B cell (primary cell): ENCODE data around the gene ELANE. TPM values are rescaled to one million over a fixed set of nuclear protein-coding genes. Genes with fewer than 3 reads are reported as not detected.

Experiments used
- ATAC-seq: fragments of 200-7000 bp; cut with Tn5 transposase; one replicate; pipeline ENCODE4 v1.10.0; 2021; ENCODE audit warnings: low read depth, mild to moderate bottlenecking, moderate number of reproducible peaks, moderate library complexity
- CTCF ChIA-PET: fragments of 350-600 bp; sonication (Branson Sonifier 250); formaldehyde crosslinking; loops from one replicate; lab custom pipeline; 2021; ENCODE audit warnings: antibody characterized with exemption, inconsistent platforms; lab: Charles Lee
- POLR2A ChIA-PET: fragments of 350-600 bp; sonication (Branson Sonifier 250); formaldehyde crosslinking; loops from one replicate; lab custom pipeline; 2021; ENCODE audit warnings: antibody characterized with exemption; lab: Charles Lee
- DNase-seq: peaks from one replicate; pipeline ENCODE4 v3.0.0; 2013
- H2AFZ ChIP-seq: 2 replicates; pipeline ENCODE4 v1.6.1; 2012; ENCODE audit warnings: mild to moderate bottlenecking, low read depth, low read length; ENCODE audit not compliant: insufficient read depth, poor library complexity, severe bottlenecking
- H3K27ac ChIP-seq, 2 donors: 1 replicate in 1 of 2; 2 replicates in 1 of 2; pipeline ENCODE4 v1.5.1; 2012 to 2013; ENCODE audit warnings: low read length in 2 of 2, mild to moderate bottlenecking in 2 of 2, moderate library complexity in 1 of 2
- H3K27me3 ChIP-seq, 4 experiments: fragments of 200-600 bp in 1 of 4; sonication (generic) in 1 of 4; replicated peaks in 1 of 4; 1 replicate in 2 of 4; 2 replicates in 2 of 4; pipeline versions ENCODE4 v1.6.1 to v1.7.0; 2013 to 2016; ENCODE audit warnings: low read length in 3 of 4, mild to moderate bottlenecking in 2 of 4, mixed read lengths in 1 of 4, moderate library complexity in 1 of 4; ENCODE audit not compliant: insufficient read depth in 4 of 4, control insufficient read depth in 3 of 4; ENCODE audit errors: control extremely low read depth in 1 of 4
- H3K36me3 ChIP-seq, 2 experiments: replicated peaks in 1 of 2; 1 replicate in 1 of 2; 2 replicates in 1 of 2; pipeline versions ENCODE4 v1.6.1 to v1.7.1; 2013; ENCODE audit warnings: low read length in 1 of 2; ENCODE audit not compliant: insufficient read depth in 2 of 2, control insufficient read depth in 1 of 2; ENCODE audit errors: control extremely low read depth in 1 of 2, extremely low read depth in 1 of 2
- H3K4me1 ChIP-seq, 2 donors: fragments of 200-600 bp in 1 of 2; sonication (generic) in 1 of 2; 1 replicate in 1 of 2; 2 replicates in 1 of 2; pipeline versions ENCODE4 v1.5.1 to v1.6.1; 2013 to 2017; ENCODE audit warnings: low read length in 2 of 2; ENCODE audit not compliant: control insufficient read depth in 2 of 2, insufficient read depth in 2 of 2
- H3K4me2 ChIP-seq: replicated peaks from 2 replicates; pipeline ENCODE3; 2012; ENCODE audit warnings: mild to moderate bottlenecking, low read depth, low read length; ENCODE audit not compliant: poor library complexity, severe bottlenecking
- H3K4me3 ChIP-seq, 5 experiments: fragments of 200-600 bp in 1 of 5; sonication (generic) in 1 of 5; 1 replicate in 3 of 5; 2 replicates in 2 of 5; pipeline versions ENCODE4 v1.5.1 to v1.7.0; 2011 to 2016; ENCODE audit warnings: low read length in 4 of 5, mild to moderate bottlenecking in 4 of 5, low read depth in 2 of 5, control low read depth in 1 of 5, moderate library complexity in 1 of 5; ENCODE audit not compliant: insufficient read depth in 1 of 5; ENCODE audit errors: control extremely low read depth in 1 of 5, extremely low read depth in 1 of 5
- H3K79me2 ChIP-seq: fragments of 200-600 bp; sonication (generic); one replicate; pipeline ENCODE4 v1.6.0; 2016; ENCODE audit warnings: low read length; ENCODE audit not compliant: control insufficient read depth, insufficient read depth
- H3K9ac ChIP-seq: fragments of 200-600 bp; sonication (generic); 2 replicates; pipeline ENCODE4 v1.6.1; 2017; ENCODE audit warnings: mild to moderate bottlenecking, low read length, moderate library complexity
- H3K9me3 ChIP-seq, 3 donors: one replicate each; pipeline versions ENCODE4 v1.6.1 to v1.7.1; 2013; ENCODE audit warnings: low read length in 2 of 3; ENCODE audit not compliant: control insufficient read depth in 2 of 3, insufficient read depth in 1 of 3; ENCODE audit errors: control extremely low read depth in 1 of 3
- H4K20me1 ChIP-seq: 2 replicates; pipeline ENCODE4 v1.6.0; 2012; ENCODE audit warnings: mild to moderate bottlenecking, low read length; ENCODE audit not compliant: insufficient read depth, control insufficient read depth, poor library complexity, severe bottlenecking
- H3K27ac Mint-ChIP-seq: one replicate; pipeline ENCODE4 v1.8.0; 2021; ENCODE audit warnings: mixed read lengths
- H3K27me3 Mint-ChIP-seq: one replicate; pipeline ENCODE4 v1.8.0; 2021; ENCODE audit warnings: mixed read lengths
- H3K4me1 Mint-ChIP-seq: one replicate; pipeline ENCODE4 v1.8.0; 2021; ENCODE audit warnings: mixed read lengths
- H3K4me3 Mint-ChIP-seq: one replicate; pipeline ENCODE4 v1.8.0; 2021; ENCODE audit warnings: mixed read lengths
- H3K9me3 Mint-ChIP-seq: one replicate; pipeline ENCODE4 v1.8.0; 2022; ENCODE audit warnings: mixed read lengths; ENCODE audit not compliant: insufficient read depth
- EZH2 ChIP-seq: IDR thresholded peaks from 2 replicates; pipeline ENCODE4 v1.6.1; 2012; ENCODE audit warnings: borderline replicate concordance, low read depth, mild to moderate bottlenecking, moderate library complexity, low read length; ENCODE audit not compliant: insufficient read depth, poor library complexity, severe bottlenecking
- WGBS: methylation state at CpG from one replicate; pipeline ENCODE4 v1.1.5; 2013; ENCODE audit warnings: missing lambda C conversion rate; ENCODE audit not compliant: insufficient coverage; 5-methylcytosine and 5-hydroxymethylcytosine counted together
- intact Hi-C: fragments of 100-400 bp; cut with micrococcal nuclease; formaldehyde crosslinking; loops from one replicate; pipeline ENCODE4 v1.10.0; 2022
- polyA plus RNA-seq: library from polyadenylated mRNA; depleted of rRNA; stranded (reverse); fragments of >200 nt; gene quantifications from 2 replicates; pipeline ENCODE4 v1.2.3, GENCODE V29; 2012
- total RNA-seq, 2 donors: library from RNA; stranded (reverse); fragments of 120-200 nt in 1 of 2; gene quantifications; 1 replicate in 1 of 2; 2 replicates in 1 of 2; pipeline versions ENCODE4 v1.2.3 to v1.2.4, GENCODE V29; 2013 to 2022
- TF ChIP-seq, protein P1 (sequence below): fragments of 200-600 bp; IDR thresholded peaks from one replicate; pipeline ENCODE4 v1.8.0; 2022; ENCODE audit warnings: antibody characterized with exemption, mild to moderate bottlenecking

The ELANE gene
- total and polyA plus RNA-seq, 2 donors (not counting 1 experiment from before 2014, with no cell fraction given) = 0.18 TPM; not detected in 1

- ChIA-PET POLR2A (no interaction called here), CTCF (interaction anchor here (0.6 kb wide), 1 partner anchor 210 kb away, joined by 3 read pairs; the partner anchor contains the start of gene POLRMT)
- Histone ChIP-seq H3K27ac (no peak overlapping the region), H3K4me2 (peak overlapping the region; percentile 15), H3K27me3 (peaks cover 0 to 48% (median 17%) of the 10 kb centered on the region in 4 experiments), H3K4me1 (peaks cover 2 to 8% of the 10 kb centered on the region in 2 donors), H3K9me3 (peaks cover 0 to 3% (median 0%) of the 10 kb centered on the region in 3 donors), H3K4me3 (no peak overlapping the region), H3K36me3 (no peaks in the 10 kb centered on the region), H3K9ac (no peak overlapping the region), H3K79me2 (no peaks in the 10 kb centered on the region), H4K20me1 (no peaks in the 10 kb centered on the region), H2AFZ (no peak overlapping the region)
- DNase-seq = no peak
- no peak for ATAC-seq
- Mint-ChIP-seq H3K9me3 (peaks cover 2% of the 10 kb centered on the region), H3K4me3 (no peak overlapping the region), H3K27ac (no peak overlapping the region), H3K27me3 (peaks cover 22% of the 10 kb centered on the region), H3K4me1 (peaks cover 10% of the 10 kb centered on the region)
- intact Hi-C loops = no loop called here
- WGBS = 9% methylated on average over 46 of the region's 46 CpGs
- TF ChIP-seq, protein P1, sequence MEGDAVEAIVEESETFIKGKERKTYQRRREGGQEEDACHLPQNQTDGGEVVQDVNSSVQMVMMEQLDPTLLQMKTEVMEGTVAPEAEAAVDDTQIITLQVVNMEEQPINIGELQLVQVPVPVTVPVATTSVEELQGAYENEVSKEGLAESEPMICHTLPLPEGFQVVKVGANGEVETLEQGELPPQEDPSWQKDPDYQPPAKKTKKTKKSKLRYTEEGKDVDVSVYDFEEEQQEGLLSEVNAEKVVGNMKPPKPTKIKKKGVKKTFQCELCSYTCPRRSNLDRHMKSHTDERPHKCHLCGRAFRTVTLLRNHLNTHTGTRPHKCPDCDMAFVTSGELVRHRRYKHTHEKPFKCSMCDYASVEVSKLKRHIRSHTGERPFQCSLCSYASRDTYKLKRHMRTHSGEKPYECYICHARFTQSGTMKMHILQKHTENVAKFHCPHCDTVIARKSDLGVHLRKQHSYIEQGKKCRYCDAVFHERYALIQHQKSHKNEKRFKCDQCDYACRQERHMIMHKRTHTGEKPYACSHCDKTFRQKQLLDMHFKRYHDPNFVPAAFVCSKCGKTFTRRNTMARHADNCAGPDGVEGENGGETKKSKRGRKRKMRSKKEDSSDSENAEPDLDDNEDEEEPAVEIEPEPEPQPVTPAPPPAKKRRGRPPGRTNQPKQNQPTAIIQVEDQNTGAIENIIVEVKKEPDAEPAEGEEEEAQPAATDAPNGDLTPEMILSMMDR = no peak
- no peak for TF ChIP-seq EZH2
Observed at GRCh38 chr19:843180-843835, 8.8 kb upstream of the ELANE start.

DNA sequence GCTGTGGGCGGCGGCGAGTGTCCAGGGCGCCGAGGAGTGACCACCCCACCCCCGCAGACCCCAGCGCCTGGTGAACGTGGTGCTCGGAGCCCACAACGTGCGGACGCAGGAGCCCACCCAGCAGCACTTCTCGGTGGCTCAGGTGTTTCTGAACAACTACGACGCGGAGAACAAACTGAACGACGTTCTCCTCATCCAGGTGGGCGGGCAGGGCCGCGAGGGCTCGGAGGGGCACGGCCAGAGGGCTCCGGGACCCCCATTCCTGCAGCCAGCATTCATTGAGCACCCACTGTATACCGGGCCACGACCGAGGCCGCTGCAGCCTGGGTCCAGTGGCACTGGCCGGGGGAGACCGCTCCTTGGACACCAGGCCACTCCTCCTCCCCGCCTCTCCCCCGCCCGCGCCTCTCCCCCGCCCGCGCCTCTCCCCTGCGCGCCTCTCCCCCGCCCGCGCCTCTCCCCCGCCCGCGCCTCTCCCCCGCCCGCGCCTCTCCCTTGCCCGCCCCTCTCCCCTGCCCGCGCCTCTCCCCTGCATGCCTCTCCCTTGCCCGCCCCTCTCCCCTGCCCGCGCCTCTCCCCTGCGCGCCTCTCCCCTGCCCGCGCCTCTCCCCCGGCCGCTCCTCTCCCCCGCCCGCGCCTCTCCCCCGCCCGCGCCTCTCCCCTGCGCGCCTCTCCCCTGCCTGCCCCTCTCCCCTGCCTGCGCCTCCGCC lies 8.1 kb upstream of the ELANE start:
- Histone ChIP-seq H4K20me1 (no peaks in the 10 kb centered on the region), H3K79me2 (no peaks in the 10 kb centered on the region), H3K9ac (no peak overlapping the region), H3K4me3 (no peak overlapping the region), H3K27ac (no peak overlapping the region), H3K36me3 (no peaks in the 10 kb centered on the region), H3K4me1 (peaks cover 2 to 8% of the 10 kb centered on the region in 2 donors), H3K4me2 (peak overlapping the region; percentile 15), H3K9me3 (peaks cover 0 to 7% (median 0%) of the 10 kb centered on the region in 3 donors), H2AFZ (no peak overlapping the region), H3K27me3 (peaks cover 0 to 55% (median 18%) of the 10 kb centered on the region in 4 experiments)
- POLR2A ChIA-PET = no interaction called here
- Mint-ChIP-seq H3K27ac (no peak overlapping the region), H3K4me3 (no peak overlapping the region), H3K9me3 (peaks cover 2% of the 10 kb centered on the region), H3K4me1 (peaks cover 10% of the 10 kb centered on the region), H3K27me3 (peaks cover 26% of the 10 kb centered on the region)
- CTCF ChIA-PET = interaction anchor here (0.6 to 1.6 kb wide), 2 partner anchors 19 to 210 kb away, joined by 3 to 5 read pairs; partner anchors contain the start of gene POLRMT
- ATAC-seq = no peak
- DNase-seq = no peak
- no peak for TF ChIP-seq EZH2
- intact Hi-C loops = no loop called here
- 28% methylated on average over 30 of the region's 70 CpGs for WGBS
